Keratinocyte (primary cell): ENCODE measurements around the gene DNM2. TPM values are rescaled to one million over a fixed set of nuclear protein-coding genes. Genes with fewer than 3 reads are reported as not detected.

ENCODE experiments used
- DNase-seq: peaks from one replicate; pipeline ENCODE4 v3.0.0-alpha.2; 2011; ENCODE audit warnings: low read depth, missing footprints, low spot score
- FAIRE-seq: peaks from 2 replicates; lab custom pipeline; 2011; peaks lifted over from hg19 to GRCh38; lab: Jason Lieb, UNC
- H2AFZ ChIP-seq: 2 replicates; pipeline ENCODE4 v1.6.0; 2012; ENCODE audit warnings: low read length, control low read depth, inconsistent platforms; ENCODE audit not compliant: control insufficient read depth
- H3K27ac ChIP-seq: 2 replicates; pipeline ENCODE4 v1.5.1; 2011; ENCODE audit warnings: low read length; ENCODE audit not compliant: control insufficient read depth, insufficient read depth
- H3K27me3 ChIP-seq: 3 replicates; pipeline ENCODE4 v1.6.0; 2011; ENCODE audit warnings: low read length; ENCODE audit not compliant: control insufficient read depth, insufficient read depth; ENCODE audit errors: extremely low read depth
- H3K36me3 ChIP-seq, 2 experiments: 2 replicates in 1 of 2; 3 replicates in 1 of 2; pipeline ENCODE4 v1.5.1; 2011; ENCODE audit warnings: low read length in 2 of 2, mild to moderate bottlenecking in 1 of 2; ENCODE audit not compliant: control insufficient read depth in 2 of 2, insufficient read depth in 2 of 2; ENCODE audit errors: extremely low read depth in 1 of 2
- H3K4me1 ChIP-seq: 3 replicates; pipeline ENCODE4 v1.5.1; 2011; ENCODE audit warnings: low read length; ENCODE audit not compliant: control insufficient read depth, insufficient read depth; ENCODE audit errors: extremely low read depth
- H3K4me2 ChIP-seq: 3 replicates; pipeline ENCODE4 v1.6.0; 2011; ENCODE audit warnings: low read depth, low read length; ENCODE audit not compliant: control insufficient read depth, insufficient read depth; ENCODE audit errors: extremely low read depth
- H3K4me3 ChIP-seq, 3 experiments: fragments of 200-600 bp in 1 of 3; sonication (generic) in 1 of 3; 2 replicates in 2 of 3; 3 replicates in 1 of 3; pipeline ENCODE4 v1.5.1; 2011 to 2016; ENCODE audit warnings: low read length in 3 of 3, mild to moderate bottlenecking in 3 of 3, control low read depth in 2 of 3, inconsistent platforms in 1 of 3, low read depth in 1 of 3, mixed read lengths in 1 of 3, mixed run types in 1 of 3, moderate library complexity in 1 of 3; ENCODE audit not compliant: control insufficient read depth in 2 of 3, insufficient read depth in 2 of 3; ENCODE audit errors: extremely low read depth in 1 of 3
- H3K79me2 ChIP-seq: 2 replicates; pipeline ENCODE4 v1.6.0; 2012; ENCODE audit warnings: low read length; ENCODE audit not compliant: control insufficient read depth, insufficient read depth
- H3K9ac ChIP-seq: 3 replicates; pipeline ENCODE4 v1.6.0; 2011; ENCODE audit warnings: low read length; ENCODE audit not compliant: control insufficient read depth, insufficient read depth; ENCODE audit errors: extremely low read depth
- H3K9me1 ChIP-seq: 3 replicates; pipeline ENCODE4 v1.6.0; 2011; ENCODE audit warnings: low read length; ENCODE audit not compliant: control insufficient read depth, insufficient read depth; ENCODE audit errors: extremely low read depth
- H3K9me3 ChIP-seq: 2 replicates; pipeline ENCODE4 v1.5.1; 2012; ENCODE audit warnings: low read depth, low read length; ENCODE audit not compliant: control insufficient read depth
- H4K20me1 ChIP-seq: 3 replicates; pipeline ENCODE4 v1.6.0; 2011; ENCODE audit warnings: low read length; ENCODE audit not compliant: control insufficient read depth, insufficient read depth; ENCODE audit errors: extremely low read depth
- EZH2 ChIP-seq: IDR thresholded peaks from one replicate; pipeline ENCODE4 v1.6.1; 2012; ENCODE audit warnings: inconsistent platforms, mild to moderate bottlenecking, low read length, moderate library complexity
- dilution Hi-C: fragments of 300-500 bp; cut with MboI; formaldehyde crosslinking; loops from one replicate; pipeline ENCODE4 v1.7.0; 2020; ENCODE audit warnings: low sequenced_read_pairs; ENCODE audit not compliant: extremely low pct_ligation_motif_present
- polyA plus RNA-seq, 5 experiments: library from polyadenylated mRNA; depleted of rRNA in 3 of 5; stranded (reverse) in 3 of 5; stranded (forward) in 1 of 5; unstranded in 1 of 5; fragments of >200 nt; gene quantifications; 1 replicate in 1 of 5; 2 replicates in 3 of 5; 3 replicates in 1 of 5; pipeline versions ENCODE4 v1.2.1 to v1.2.3, GENCODE V29; 2011 to 2012; ENCODE audit warnings: missing spikeins in 2 of 5, low read depth in 1 of 5, low replicate concordance in 1 of 5
- TF ChIP-seq, protein P1 (sequence below), 3 experiments: IDR thresholded peaks in 1 of 3; conservative IDR thresholded peaks in 1 of 3; optimal IDR thresholded peaks in 1 of 3; 2 replicates in 2 of 3; 3 replicates in 1 of 3; pipeline versions ENCODE3 to v1.5.1; 2011; ENCODE audit warnings: low read length in 3 of 3, mild to moderate bottlenecking in 3 of 3, moderate library complexity in 2 of 3, control low read depth in 1 of 3, inconsistent platforms in 1 of 3; ENCODE audit not compliant: insufficient read depth in 2 of 3; ENCODE audit errors: extremely low read depth in 1 of 3

The DNM2 gene
- polyA plus RNA-seq, 1 donor (not counting 4 experiments of a cell fraction or from before 2014, with no cell fraction given) = 60.1 TPM

DNA sequence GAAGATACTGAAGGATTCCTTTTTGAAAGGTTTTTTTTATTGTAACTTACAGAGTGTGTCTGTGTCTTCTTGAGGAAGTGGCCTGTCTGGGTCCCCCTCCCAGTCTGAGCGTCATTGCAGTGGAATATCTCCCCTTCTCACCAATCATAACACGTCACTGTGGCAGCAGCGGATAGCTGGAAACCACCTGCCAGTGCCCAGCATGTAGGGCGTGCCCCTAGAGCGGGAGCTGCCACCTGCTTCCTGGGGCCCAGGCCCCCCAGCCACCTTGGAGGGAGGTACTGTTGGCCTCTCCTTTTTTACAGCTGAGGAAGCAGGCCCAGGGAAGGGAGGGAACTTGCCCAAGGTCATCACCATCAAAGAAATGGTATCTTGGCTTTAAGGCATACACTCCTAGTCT is 4.6 kb upstream of the DNM2 start:
- Histone ChIP-seq H3K9me3 (no peaks in the 10 kb centered on the region), H3K4me2 (no peak overlapping the region), H3K36me3 (peaks cover 2 to 15% of the 10 kb centered on the region in 2 experiments), H4K20me1 (no peaks in the 10 kb centered on the region), H3K4me1 (no peaks in the 10 kb centered on the region), H3K4me3 (no peak overlapping the region), H3K9ac (no peak overlapping the region), H3K79me2 (peaks cover 4% of the 10 kb centered on the region), H3K27ac (no peak overlapping the region), H3K9me1 (no peaks in the 10 kb centered on the region), H2AFZ (no peak overlapping the region), H3K27me3 (no peaks in the 10 kb centered on the region)
- FAIRE-seq = no peak
- TF ChIP-seq, protein P1, sequence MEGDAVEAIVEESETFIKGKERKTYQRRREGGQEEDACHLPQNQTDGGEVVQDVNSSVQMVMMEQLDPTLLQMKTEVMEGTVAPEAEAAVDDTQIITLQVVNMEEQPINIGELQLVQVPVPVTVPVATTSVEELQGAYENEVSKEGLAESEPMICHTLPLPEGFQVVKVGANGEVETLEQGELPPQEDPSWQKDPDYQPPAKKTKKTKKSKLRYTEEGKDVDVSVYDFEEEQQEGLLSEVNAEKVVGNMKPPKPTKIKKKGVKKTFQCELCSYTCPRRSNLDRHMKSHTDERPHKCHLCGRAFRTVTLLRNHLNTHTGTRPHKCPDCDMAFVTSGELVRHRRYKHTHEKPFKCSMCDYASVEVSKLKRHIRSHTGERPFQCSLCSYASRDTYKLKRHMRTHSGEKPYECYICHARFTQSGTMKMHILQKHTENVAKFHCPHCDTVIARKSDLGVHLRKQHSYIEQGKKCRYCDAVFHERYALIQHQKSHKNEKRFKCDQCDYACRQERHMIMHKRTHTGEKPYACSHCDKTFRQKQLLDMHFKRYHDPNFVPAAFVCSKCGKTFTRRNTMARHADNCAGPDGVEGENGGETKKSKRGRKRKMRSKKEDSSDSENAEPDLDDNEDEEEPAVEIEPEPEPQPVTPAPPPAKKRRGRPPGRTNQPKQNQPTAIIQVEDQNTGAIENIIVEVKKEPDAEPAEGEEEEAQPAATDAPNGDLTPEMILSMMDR (optimal IDR thresholded peaks at IDR 0.05 in 1 of 3, IDR thresholded peaks at IDR 0.05 in 1 of 3, conservative IDR thresholded peaks at IDR 0.05 in 1 of 3; ENCODE audit: extremely low read depth in 1 of 3, insufficient read depth in 2 of 3, low read length in 3 of 3) = no peak
- no peak for TF ChIP-seq EZH2
- dilution Hi-C loops = no loop called here
- no peak for DNase-seq

DNA sequence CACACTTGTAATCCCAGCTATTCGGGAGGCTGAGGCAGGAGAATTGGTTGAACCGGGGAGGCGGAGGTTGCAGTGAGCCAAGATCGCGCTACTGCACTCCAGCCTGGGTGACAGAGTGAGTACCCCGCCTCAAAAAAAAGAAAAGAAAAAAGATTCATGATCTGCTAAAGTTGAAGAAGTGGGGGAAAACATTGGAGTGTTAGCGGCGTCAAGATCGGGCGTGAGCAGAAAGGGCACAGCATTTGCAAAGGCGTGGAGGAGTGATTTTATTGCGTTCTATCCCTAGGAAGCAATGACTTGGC is 874 bp upstream of the DNM2 start:
- TF ChIP-seq, protein P1 (optimal IDR thresholded peaks at IDR 0.05 in 1 of 3, IDR thresholded peaks at IDR 0.05 in 1 of 3, conservative IDR thresholded peaks at IDR 0.05 in 1 of 3; ENCODE audit: extremely low read depth in 1 of 3, insufficient read depth in 2 of 3, low read length in 3 of 3) = no peak
- no peak for TF ChIP-seq EZH2
- peak overlapping the region; percentile 73 for H2AFZ ChIP-seq
- no peak overlapping the region for H3K27ac ChIP-seq

More for the DNA sequence above, 874 bp upstream of the DNM2 start:
- H4K20me1 ChIP-seq = peaks cover 28% of the 10 kb centered on the region
- H3K4me1 ChIP-seq = peaks cover 12% of the 10 kb centered on the region
- H3K79me2 ChIP-seq = peaks cover 41% of the 10 kb centered on the region
- no peaks in the 10 kb centered on the region for H3K27me3 ChIP-seq
- H3K4me3 ChIP-seq = peak overlapping the region in 2 of 3 experiments; percentile 1 to 46
- dilution Hi-C loops = no loop called here
- H3K9me3 ChIP-seq = no peaks in the 10 kb centered on the region
- DNase-seq (no peak), FAIRE-seq (no peak)
- peak overlapping the region; percentile 14 for H3K9ac ChIP-seq
- peaks cover 4 to 14% of the 10 kb centered on the region in 2 experiments for H3K36me3 ChIP-seq
- peaks cover 10% of the 10 kb centered on the region for H3K9me1 ChIP-seq
- H3K4me2 ChIP-seq = peak overlapping the region; percentile 58
